Measurements from ENCODE around the gene NT5DC4.

- no peak for TF ChIP-seq CTCF (IDR thresholded peaks at IDR 0.05; ENCODE audit: insufficient read depth, low read length)
- TF ChIP-seq POLR2AphosphoS5 (IDR thresholded peaks at IDR 0.05; ENCODE audit: low read depth): no peak
- TF ChIP-seq REST (IDR thresholded peaks at IDR 0.05; ENCODE audit: insufficient replicate concordance, low read depth): no peak
- no peak for TF ChIP-seq GABPA (IDR thresholded peaks at IDR 0.05; ENCODE audit: low read depth)
Observed at GRCh38 chr2:112705575-112705974, 15.2 kb upstream of the NT5DC4 start.

Measured in HL-60 (cell line).